ENCODE data around the gene TROAP.
"Not testable (repeated sequence)": the region's sequence is repeated elsewhere in the genome, so short reads cannot be mapped to it uniquely, and the experiment has no call there.

TROAP gene

GRCh38 chr12:49369411-49370145, 46.5 kb downstream of the TROAP start:
- no peak for DNase-seq

DNA sequence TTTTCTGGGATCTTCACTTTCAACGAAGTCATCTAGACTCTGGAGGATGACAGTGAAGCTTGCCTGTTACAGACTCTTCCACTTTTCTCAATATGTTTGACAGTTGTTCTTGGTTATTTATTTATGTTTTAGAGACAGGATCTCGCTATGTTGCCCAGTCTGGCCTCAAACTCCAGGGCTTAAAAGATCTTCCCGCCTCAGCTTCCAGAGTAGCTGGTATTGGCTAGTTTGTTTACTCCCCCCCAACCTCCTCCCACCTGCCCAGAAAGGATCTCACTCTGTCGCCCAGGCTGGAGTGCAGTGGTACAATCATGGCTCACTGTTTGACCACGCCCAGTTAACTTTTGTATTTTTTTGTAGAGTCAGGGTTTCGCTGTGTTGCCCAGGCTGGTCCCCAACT, 47.5 kb downstream of the TROAP start:
- DNase-seq: no peak

- no peak for DNase-seq
Measured at GRCh38 chr12:49375406-49375805, 52.4 kb downstream of the TROAP start.

DNA sequence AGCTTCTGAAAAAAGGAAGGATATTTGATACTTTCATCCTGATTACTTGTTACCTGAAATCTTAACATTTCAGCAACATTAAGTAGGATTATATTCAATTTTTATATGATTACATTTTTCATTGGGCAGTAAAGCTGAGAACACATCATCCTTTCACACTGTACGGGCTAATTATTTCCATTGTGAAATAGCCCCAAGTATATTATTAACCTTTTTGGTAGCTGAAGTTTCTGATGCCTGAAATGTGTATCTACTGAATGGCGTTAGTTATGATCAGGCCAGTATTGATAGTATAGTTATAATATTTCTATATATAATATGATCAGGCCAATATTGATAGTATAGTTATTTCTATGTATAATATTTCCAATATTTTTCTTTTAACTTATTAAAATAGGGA, 54.3 kb downstream of the TROAP start:
- DNase-seq: no peak

DNA sequence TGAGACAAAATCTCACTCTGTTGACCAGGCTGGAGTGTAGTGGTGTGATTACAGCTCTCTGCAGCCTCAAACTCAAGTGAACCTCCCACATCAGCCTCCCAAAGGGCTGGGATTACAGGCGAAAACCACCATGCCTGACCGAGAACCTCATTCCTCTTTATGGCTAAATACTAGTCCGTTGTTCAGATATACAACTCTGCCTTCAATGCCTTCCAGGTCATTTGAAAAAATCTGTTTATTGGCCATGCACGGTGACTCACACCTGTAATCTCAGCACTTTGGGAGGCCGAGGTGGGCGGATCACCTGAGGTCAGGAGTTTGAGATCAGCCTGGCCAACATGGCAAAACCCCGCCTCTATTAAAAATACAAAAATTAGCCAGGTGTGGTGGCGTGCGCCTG, 57.1 kb downstream of the TROAP start:
- not testable (repeated sequence) for DNase-seq

Measured in effector CD8-positive, alpha-beta T cell (primary cell).